ENCODE measurements around the gene AMBP. TPM values are rescaled to one million over a fixed set of nuclear protein-coding genes. Genes with fewer than 3 reads are reported as not detected.
A peak's percentile ranks its signal among the peaks of the same experiment; 100 is the strongest.
"Not testable (repeated sequence)": the region's sequence is repeated elsewhere in the genome, so short reads cannot be mapped to it uniquely, and the experiment has no call there.

AMBP gene
- total RNA-seq, 1 experiment from 2014 or later: 0.10 TPM

- no peak for DNase-seq (ENCODE audit: low read depth)
Measured at GRCh38 chr9:114051281-114051680, 26.8 kb downstream of the AMBP start.

DNA sequence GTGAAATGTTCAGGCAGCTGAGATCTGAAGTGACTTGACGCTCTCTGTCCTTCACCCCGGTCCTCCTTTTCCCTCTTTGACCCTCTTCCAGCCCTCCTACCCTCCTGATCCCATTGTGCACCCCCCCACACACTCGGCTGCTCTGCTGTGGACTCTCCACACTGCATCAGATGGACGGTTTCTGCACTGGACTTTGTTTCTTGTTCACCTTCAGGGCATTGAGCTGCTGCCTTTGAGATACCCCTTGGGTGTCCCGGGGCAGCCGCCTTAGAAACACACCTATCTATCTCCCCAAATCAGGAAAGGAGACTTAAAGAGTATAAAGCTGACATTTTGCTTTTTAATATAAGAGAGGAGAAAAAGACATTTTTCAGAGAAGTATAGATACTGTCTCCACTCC, 27.5 kb downstream of the AMBP start:
- DNase-seq (ENCODE audit: low read depth): no peak

- DNase-seq (ENCODE audit: low read depth): no peak
Measured at GRCh38 chr9:114050226-114050568, 27.9 kb downstream of the AMBP start.

- no peak for DNase-seq (ENCODE audit: low read depth)
Measured at GRCh38 chr9:114049441-114050225, 28.5 kb downstream of the AMBP start.

GRCh38 chr9:114048533-114049415, 29.3 kb downstream of the AMBP start:
- DNase-seq (ENCODE audit: low read depth): no peak

- peak; percentile 19 for DNase-seq (ENCODE audit: low read depth)
Measured at GRCh38 chr9:114047717-114048116, 30.4 kb downstream of the AMBP start.

DNA sequence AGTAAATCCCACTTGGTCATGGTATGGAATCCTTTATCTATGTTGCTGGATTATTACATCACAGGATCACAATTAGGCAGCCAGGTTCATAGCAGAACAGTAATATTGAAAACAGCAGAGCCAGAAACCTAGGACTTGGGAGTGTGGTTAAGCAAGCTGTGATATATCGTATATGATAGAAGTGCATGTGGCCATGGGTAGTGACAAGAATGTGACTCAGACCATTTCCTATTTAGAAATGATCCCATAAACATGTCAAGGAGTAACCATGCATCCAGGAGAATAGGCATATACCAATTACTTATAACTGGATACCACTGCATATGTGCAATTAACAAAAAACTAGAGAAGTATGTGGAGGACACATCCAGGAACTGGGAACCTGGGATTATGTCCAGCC, 31.2 kb downstream of the AMBP start:
- DNase-seq (ENCODE audit: low read depth): peak; percentile 34

GRCh38 chr9:114046237-114046755, 31.8 kb downstream of the AMBP start:
- DNase-seq (ENCODE audit: low read depth): no peak

DNA sequence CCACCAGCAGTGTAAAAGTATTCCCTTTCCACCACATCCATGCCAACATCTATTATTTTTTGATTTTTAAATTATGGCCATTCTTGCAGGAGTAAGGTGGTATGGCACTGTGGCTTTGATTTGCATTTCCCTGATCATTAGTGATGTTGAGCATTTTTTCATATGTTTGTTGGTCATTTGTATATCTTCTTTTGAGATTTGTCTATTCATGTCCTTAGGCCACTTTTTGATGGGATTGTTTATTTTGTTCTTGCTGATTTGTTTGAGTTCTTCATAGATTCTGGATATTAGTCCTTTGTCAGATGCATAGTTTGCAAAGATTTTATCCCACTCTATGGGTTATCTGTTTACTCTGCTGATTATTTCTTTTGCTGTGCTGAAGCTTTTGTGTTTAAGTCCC, 34.4 kb downstream of the AMBP start:
- DNase-seq (ENCODE audit: low read depth): not testable (repeated sequence)

DNA sequence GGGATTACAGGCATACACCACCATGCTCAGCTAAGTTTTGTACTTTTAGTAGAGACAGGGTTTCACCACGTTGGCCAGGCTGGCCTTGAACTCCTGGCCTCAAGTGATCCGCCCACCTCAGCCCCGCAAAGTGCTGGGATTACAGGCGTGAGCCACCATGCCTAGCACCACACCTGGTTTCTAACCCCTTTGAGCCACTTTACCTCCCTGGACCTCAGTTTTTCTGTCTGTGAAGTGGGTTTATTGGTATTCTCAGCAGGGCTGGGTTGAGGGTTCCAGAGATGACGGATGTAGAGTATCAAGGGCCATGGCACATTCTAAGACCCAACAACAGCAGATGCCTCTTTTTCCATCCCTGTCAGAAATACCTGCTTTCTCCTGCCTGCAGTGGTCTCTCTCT, 38.6 kb downstream of the AMBP start:
- no peak for DNase-seq (ENCODE audit: low read depth)

GRCh38 chr9:114038724-114039313, 39.3 kb downstream of the AMBP start:
- no peak for DNase-seq (ENCODE audit: low read depth)

DNA sequence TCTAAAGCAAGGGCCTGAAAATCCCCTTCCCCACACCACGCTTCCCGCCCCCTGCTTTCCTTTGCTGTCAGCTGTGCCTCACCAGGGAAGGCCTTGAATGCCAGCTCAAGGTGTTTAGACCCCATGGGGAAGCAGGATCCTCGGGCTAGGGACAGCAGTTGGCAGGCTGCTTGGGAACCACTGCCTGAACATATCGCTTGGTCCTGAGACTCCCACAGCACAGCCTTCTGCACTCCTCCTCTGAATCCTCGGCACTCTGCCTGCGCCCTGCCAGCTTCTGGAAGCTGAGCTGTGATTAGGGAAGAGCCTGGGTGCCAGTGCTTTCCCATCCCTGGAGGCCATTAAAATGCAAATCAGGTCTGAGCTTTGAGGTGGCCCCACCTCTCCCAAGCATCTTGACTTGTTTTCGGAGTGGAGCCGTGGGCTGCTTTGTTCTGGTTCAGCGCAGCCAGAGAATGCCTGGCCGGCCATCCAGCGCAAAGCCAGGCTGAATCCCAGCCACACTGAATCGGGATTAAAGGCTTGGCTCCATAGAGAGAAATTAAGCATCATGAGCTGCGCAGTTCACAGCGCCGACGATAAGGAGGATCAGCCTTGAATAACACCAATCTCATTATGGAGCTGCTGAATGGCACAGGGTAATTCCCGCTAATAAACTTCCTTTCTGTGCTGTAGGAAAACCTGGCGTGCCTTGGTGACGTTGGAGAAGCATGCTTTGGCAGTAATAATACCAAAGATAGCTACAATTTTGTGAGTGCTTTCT, 40.0 kb downstream of the AMBP start:
- DNase-seq (ENCODE audit: low read depth): peak; percentile 26

DNA sequence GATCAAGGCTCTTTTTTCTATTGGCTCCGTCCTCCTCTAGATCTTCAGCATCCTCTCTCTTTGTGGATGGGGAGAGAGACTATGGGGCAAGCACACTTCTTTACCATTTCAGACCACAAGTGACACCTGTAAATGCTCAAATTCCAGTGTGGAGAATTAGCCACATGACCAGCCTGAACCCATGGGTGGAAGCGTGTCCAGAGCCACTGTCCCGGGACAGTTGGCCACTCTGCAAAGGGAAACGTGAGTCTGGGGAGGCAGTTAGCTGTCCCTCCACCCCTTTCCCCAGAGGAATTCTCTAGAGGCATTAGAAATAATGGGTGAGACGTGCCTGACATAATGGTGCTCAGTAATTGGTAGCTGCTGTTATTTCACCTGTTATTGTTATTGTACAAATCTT, 40.9 kb downstream of the AMBP start:
- DNase-seq (ENCODE audit: low read depth): no peak

GRCh38 chr9:114035845-114036801, 42.0 kb downstream of the AMBP start:
- no peak for DNase-seq (ENCODE audit: low read depth)

DNA sequence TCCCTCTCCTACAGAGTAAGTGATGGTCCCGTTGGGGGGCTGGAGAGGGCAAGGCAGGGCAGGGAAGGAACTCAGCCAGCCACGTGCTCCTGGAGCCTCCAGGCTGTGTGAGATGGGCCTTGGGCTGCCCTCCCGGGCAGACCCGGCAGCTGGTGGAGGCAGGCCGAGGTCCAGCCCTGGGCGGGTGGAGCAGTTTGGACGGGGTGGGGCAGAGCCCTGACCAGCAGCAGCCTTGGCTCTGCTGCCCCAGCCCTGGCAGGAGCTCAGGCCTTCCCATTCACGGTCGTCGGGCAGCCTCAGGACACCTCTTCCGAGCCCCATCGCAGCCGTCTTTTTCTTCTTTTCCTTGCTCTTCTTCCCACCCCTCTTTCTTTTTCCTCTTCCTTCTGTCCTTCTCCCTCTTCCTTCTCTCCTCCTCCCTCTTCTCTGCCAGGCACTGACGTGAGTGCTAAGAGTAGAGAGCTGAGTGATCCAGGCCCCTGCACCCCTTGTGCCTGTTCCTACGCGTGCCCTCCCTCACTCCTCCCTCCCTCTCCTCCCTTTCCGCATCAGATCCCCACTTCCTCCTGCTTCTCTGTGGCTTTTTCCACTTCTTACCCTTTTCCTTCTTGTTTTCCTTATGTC, 42.8 kb downstream of the AMBP start:
- no peak for DNase-seq (ENCODE audit: low read depth)

GRCh38 chr9:114034661-114035062, 43.4 kb downstream of the AMBP start:
- DNase-seq (ENCODE audit: low read depth): no peak

- DNase-seq (ENCODE audit: low read depth): no peak
Measured at GRCh38 chr9:114034196-114034595, 43.9 kb downstream of the AMBP start.

DNA sequence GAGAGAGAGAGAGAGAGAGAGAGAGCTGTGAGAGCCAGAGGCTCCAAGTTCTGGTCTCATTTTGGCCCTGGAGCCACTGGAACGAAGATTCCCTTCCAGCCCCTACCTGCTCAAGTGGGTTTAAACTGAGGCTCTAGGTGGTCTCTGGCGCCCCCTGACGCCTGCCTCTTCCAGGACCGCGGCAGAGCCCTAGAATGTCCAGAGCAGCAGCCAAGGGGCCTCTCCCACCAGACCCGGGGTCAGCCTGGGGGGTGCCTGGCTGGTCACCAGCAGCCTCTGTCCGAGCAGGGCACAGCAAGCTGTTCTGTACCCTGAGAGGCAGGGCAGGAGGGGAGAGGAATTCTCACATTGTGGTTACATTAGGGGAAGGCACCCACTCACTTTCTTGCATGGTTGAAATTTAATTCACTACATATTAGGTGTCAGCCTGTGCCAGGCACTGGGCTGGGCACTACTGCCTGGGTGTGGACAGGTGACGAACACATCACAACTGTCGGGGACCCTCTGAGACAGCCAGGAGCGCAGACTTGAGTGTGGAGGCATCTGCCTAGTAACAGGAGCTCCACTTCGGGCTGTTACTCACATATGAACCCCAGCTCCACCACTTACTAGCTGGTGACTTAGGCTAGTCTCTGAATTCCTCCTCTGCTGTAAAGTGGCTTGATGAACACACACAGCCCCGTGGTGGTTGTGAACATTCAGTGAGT, 44.5 kb downstream of the AMBP start:
- DNase-seq (ENCODE audit: low read depth): peak; percentile 25

Data from M059J (cell line).